CD14-positive monocyte (primary cell): ENCODE data around the gene POU2F1. TPM values are rescaled to one million over a fixed set of nuclear protein-coding genes. Genes with fewer than 3 reads are reported as not detected.

Source experiments
- DNase-seq, 3 donors: peaks; one replicate each; pipeline ENCODE4 v3.0.0-alpha.2; 2011 to 2022
- H2AFZ ChIP-seq: 2 replicates; pipeline ENCODE4 v1.6.0; 2012; ENCODE audit warnings: mild to moderate bottlenecking, low read depth, low read length, inconsistent platforms; ENCODE audit not compliant: insufficient read depth, poor library complexity, severe bottlenecking
- H3K27ac ChIP-seq, 2 donors: 1 replicate in 1 of 2; 2 replicates in 1 of 2; pipeline ENCODE4 v1.5.1; 2012 to 2013; ENCODE audit warnings: low read length in 2 of 2, control low read depth in 1 of 2, inconsistent platforms in 1 of 2, low read depth in 1 of 2, mild to moderate bottlenecking in 1 of 2
- H3K27me3 ChIP-seq, 2 donors: one replicate each; pipeline versions ENCODE4 v1.6.0 to v1.6.1; 2011 to 2013; ENCODE audit warnings: low read length in 2 of 2; ENCODE audit not compliant: control insufficient read depth in 2 of 2, insufficient read depth in 2 of 2
- H3K36me3 ChIP-seq, 2 donors: replicated peaks in 1 of 2; 1 replicate in 1 of 2; 2 replicates in 1 of 2; pipeline versions ENCODE4 v1.5.1 to v1.6.1; 2012 to 2013; ENCODE audit warnings: low read length in 2 of 2, control low read depth in 1 of 2, inconsistent platforms in 1 of 2, mild to moderate bottlenecking in 1 of 2; ENCODE audit not compliant: insufficient read depth in 2 of 2, control insufficient read depth in 1 of 2
- H3K4me1 ChIP-seq, 2 donors: 1 replicate in 1 of 2; 2 replicates in 1 of 2; pipeline versions ENCODE4 v1.5.1 to v1.6.1; 2012 to 2013; ENCODE audit warnings: low read length in 2 of 2, control low read depth in 1 of 2, inconsistent platforms in 1 of 2, mild to moderate bottlenecking in 1 of 2, moderate library complexity in 1 of 2; ENCODE audit not compliant: insufficient read depth in 2 of 2, control insufficient read depth in 1 of 2
- H3K4me2 ChIP-seq: replicated peaks from 2 replicates; pipeline ENCODE3; 2012; ENCODE audit warnings: low read length, moderate library complexity, mild to moderate bottlenecking; ENCODE audit not compliant: poor library complexity, severe bottlenecking; ENCODE audit errors: extremely low read depth
- H3K4me3 ChIP-seq, 3 experiments: fragments of 200-600 bp in 1 of 3; sonication (generic) in 1 of 3; replicated peaks in 1 of 3; 1 replicate in 2 of 3; 2 replicates in 1 of 3; pipeline ENCODE4 v1.5.1; 2011 to 2013; ENCODE audit warnings: low read length in 3 of 3, mild to moderate bottlenecking in 3 of 3, control low read depth in 2 of 3, low read depth in 2 of 3, inconsistent platforms in 1 of 3, moderate library complexity in 1 of 3
- H3K79me2 ChIP-seq: 2 replicates; pipeline ENCODE4 v1.6.0; 2012; ENCODE audit warnings: mild to moderate bottlenecking, control low read depth, inconsistent platforms, low read length, moderate library complexity; ENCODE audit not compliant: insufficient read depth
- H3K9ac ChIP-seq: 2 replicates; pipeline ENCODE4 v1.6.0; 2017; ENCODE audit warnings: low read length, mild to moderate bottlenecking; ENCODE audit not compliant: insufficient read depth, poor library complexity, severe bottlenecking
- H3K9me3 ChIP-seq, 2 donors: replicated peaks in 1 of 2; 1 replicate in 1 of 2; 2 replicates in 1 of 2; pipeline versions ENCODE4 v1.5.1 to v1.6.1; 2012 to 2013; ENCODE audit warnings: low read length in 2 of 2, control low read depth in 1 of 2; ENCODE audit not compliant: control insufficient read depth in 1 of 2, insufficient read depth in 1 of 2
- H4K20me1 ChIP-seq: 2 replicates; pipeline ENCODE4 v1.6.0; 2012; ENCODE audit warnings: mild to moderate bottlenecking, low read length, control low read depth, moderate library complexity; ENCODE audit not compliant: insufficient read depth
- H3K27ac Mint-ChIP-seq, 7 donors: one replicate each; pipeline ENCODE4 v1.8.0; 2020; ENCODE audit warnings: mild to moderate bottlenecking in 7 of 7, mixed read lengths in 7 of 7, moderate library complexity in 6 of 7, inconsistent platforms in 2 of 7
- H3K27me3 Mint-ChIP-seq, 3 donors: one replicate each; pipeline ENCODE4 v1.8.0; 2021 to 2022; ENCODE audit warnings: low read depth in 3 of 3, mild to moderate bottlenecking in 3 of 3, mixed read lengths in 3 of 3, moderate library complexity in 3 of 3, inconsistent platforms in 1 of 3
- H3K36me3 Mint-ChIP-seq, 2 donors: one replicate each; pipeline ENCODE4 v1.8.0; 2020; ENCODE audit warnings: mixed read lengths in 2 of 2, inconsistent platforms in 1 of 2, mild to moderate bottlenecking in 1 of 2
- H3K4me1 Mint-ChIP-seq: one replicate; pipeline ENCODE4 v1.8.0; 2020; ENCODE audit warnings: mild to moderate bottlenecking, mixed read lengths
- H3K4me3 Mint-ChIP-seq, 2 donors: one replicate each; pipeline ENCODE4 v1.8.0; 2020; ENCODE audit warnings: mild to moderate bottlenecking in 2 of 2, mixed read lengths in 2 of 2, moderate library complexity in 1 of 2
- H3K9me3 Mint-ChIP-seq, 7 donors: one replicate each; pipeline ENCODE4 v1.8.0; 2020 to 2022; ENCODE audit warnings: mixed read lengths in 7 of 7, mild to moderate bottlenecking in 6 of 7, moderate library complexity in 6 of 7, inconsistent platforms in 2 of 7
- CTCF ChIP-seq: fragments of 200-600 bp; IDR thresholded peaks from one replicate; pipeline ENCODE4 v1.8.0; 2022; ENCODE audit warnings: antibody characterized with exemption, mild to moderate bottlenecking
- WGBS: methylation state at CpG from one replicate; pipeline ENCODE4 v1.1.5; 2013; ENCODE audit warnings: missing lambda C conversion rate; ENCODE audit not compliant: insufficient coverage; 5-methylcytosine and 5-hydroxymethylcytosine counted together
- intact Hi-C, 2 donors: fragments of 100-400 bp; cut with micrococcal nuclease; formaldehyde crosslinking; loops; one replicate each; pipeline versions ENCODE4 v1.15.0 to v1.15.1; 2023
- polyA plus RNA-seq, 3 donors: library from polyadenylated mRNA; depleted of rRNA in 1 of 3; unstranded in 2 of 3; stranded (reverse) in 1 of 3; fragments of 300-500 nt in 2 of 3; fragments of >200 nt in 1 of 3; fragmentation: Illumina TruSeq in 2 of 3; gene quantifications; 1 replicate in 2 of 3; 2 replicates in 1 of 3; pipeline ENCODE4 v1.2.3, GENCODE V29; 2012 to 2021

The POU2F1 gene
- polyA plus RNA-seq, 3 donors, result 2.3 to 4.2 (median 3.9) TPM

GRCh38 chr1:167438171-167439138 is 217.8 kb downstream of the POU2F1 start:
- Histone ChIP-seq H3K9ac (no peak overlapping the region), H3K4me1 (peaks cover 11 to 13% of the 10 kb centered on the region in 2 donors), H3K27me3 (peaks cover 0 to 15% of the 10 kb centered on the region in 2 donors), H3K4me3 (peak overlapping the region in 1 of 3 experiments; percentile 69), H3K9me3 (no peaks in the 10 kb centered on the region), H3K4me2 (peak overlapping the region; percentile 84), H4K20me1 (no peaks in the 10 kb centered on the region), H3K27ac (no peak overlapping the region), H2AFZ (no peak overlapping the region), H3K79me2 (no peaks in the 10 kb centered on the region), H3K36me3 (no peaks in the 10 kb centered on the region)
- Mint-ChIP-seq H3K9me3 (peaks cover 0 to 2% (median 0%) of the 10 kb centered on the region in 7 donors), H3K4me3 (peak overlapping the region; percentile 67 to 78), H3K27ac (peak overlapping the region in 3 of 7 donors; percentile 16 to 65 (median 55)), H3K36me3 (no peaks in the 10 kb centered on the region), H3K27me3 (peaks cover 16 to 26% (median 18%) of the 10 kb centered on the region in 3 donors), H3K4me1 (peaks cover 24% of the 10 kb centered on the region)
- 49% methylated on average over 8 of the region's 17 CpGs for WGBS
- no peak for DNase-seq
- intact Hi-C loops, result no loop called here
- no peak for TF ChIP-seq CTCF

DNA sequence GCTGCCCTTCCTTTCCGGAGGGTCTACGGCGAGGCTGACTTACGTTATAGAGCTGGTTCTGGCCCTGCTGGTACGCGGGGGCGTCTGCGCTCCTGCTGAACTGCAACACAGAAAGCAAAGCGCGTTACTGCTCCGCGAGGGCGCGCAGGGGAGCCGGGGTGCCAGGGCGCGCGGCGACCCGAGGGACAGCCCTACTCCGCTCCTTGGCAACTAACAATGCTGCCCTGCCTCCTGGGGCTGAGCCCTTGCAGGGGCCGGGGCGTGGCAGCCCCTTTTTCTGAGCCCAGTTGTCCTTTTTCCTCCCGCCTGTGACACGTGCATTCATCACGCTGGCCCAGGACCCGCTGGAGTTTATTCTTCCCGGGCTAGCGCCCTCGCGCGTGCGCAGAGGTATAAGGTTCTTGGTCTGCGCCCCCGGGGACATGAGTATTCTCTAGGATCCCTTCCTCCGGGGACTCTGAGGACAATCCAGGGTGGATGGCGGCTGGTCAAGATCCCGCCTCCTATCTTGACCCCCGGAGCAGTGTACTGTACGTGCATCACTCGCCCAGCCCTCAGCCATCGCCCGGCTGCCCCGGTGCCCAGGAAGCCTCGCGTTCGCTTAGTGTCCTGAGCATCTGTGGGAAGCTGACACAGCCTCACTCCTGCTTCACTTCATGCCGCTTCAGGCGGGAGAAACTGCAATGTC is 218.8 kb downstream of the POU2F1 start:
- peak; percentile 21 for TF ChIP-seq CTCF
- WGBS, result 9% methylated on average over 45 of the region's 49 CpGs
- no peak overlapping the region for H3K27ac ChIP-seq
- Mint-ChIP-seq H3K9me3 (peaks cover 0 to 2% (median 0%) of the 10 kb centered on the region in 7 donors), H3K36me3 (no peaks in the 10 kb centered on the region), H3K4me3 (peak overlapping the region; percentile 67 to 78), H3K27me3 (peaks cover 16 to 26% (median 18%) of the 10 kb centered on the region in 3 donors), H3K4me1 (peaks cover 23% of the 10 kb centered on the region), H3K27ac (peak overlapping the region in 1 of 7 donors; percentile 41)
- H3K27me3 ChIP-seq, result peaks cover 0 to 15% of the 10 kb centered on the region in 2 donors
- peak overlapping the region; percentile 84 for H3K4me2 ChIP-seq
- intact Hi-C loops, result no loop called here
- H3K4me1 ChIP-seq, result peaks cover 11 to 13% of the 10 kb centered on the region in 2 donors
- peak overlapping the region; percentile 2 to 69 (median 22) for H3K4me3 ChIP-seq
- no peaks in the 10 kb centered on the region for H3K79me2 ChIP-seq
- peak in 1 of 3 donors; percentile 16 for DNase-seq
- H3K9ac ChIP-seq, result no peak overlapping the region
- H4K20me1 ChIP-seq, result no peaks in the 10 kb centered on the region
- no peaks in the 10 kb centered on the region for H3K9me3 ChIP-seq
- H3K36me3 ChIP-seq, result no peaks in the 10 kb centered on the region
- peak overlapping the region; percentile 62 for H2AFZ ChIP-seq
